Measurements from ENCODE around the gene HGF. TPM values are rescaled to one million over a fixed set of nuclear protein-coding genes. Genes with fewer than 3 reads are reported as not detected.

HGF gene
- total RNA-seq, 4 donors from 2014 or later, result 9.7 to 31.4 (median 12.6) TPM

DNA sequence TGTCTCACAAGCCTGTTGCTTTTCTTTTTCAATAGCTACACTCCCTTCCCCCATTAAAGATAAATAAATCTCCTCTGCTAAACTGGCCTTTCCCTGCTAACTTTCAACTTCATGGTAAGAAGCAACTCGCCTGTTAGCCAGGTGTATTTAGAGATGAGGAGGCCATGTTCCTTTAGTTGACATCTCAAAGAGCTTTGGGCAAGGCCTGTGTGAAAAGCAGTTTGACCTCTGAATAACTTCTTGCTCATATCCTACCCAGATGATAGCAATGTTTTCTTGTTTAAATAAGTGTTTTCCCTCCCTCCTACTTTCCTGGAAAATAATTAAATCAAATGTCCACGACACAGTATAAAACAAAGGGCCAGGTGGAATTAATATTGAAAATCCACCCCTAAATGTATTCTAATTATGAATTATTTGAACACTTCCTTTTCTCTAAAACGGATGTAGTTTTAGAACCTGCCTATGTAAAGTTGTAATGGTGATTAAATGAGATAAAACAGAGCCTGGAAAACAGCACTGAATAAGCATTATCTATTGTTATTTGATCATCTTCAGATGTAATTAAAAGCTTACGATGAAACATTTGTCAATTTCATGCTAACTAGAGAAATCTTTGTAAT, 78.5 kb downstream of the HGF start:
- no peak overlapping the region for H3K27ac ChIP-seq
- 85 to 86% methylated on average over 4 of the region's 4 CpGs for WGBS, 2 donors

DNA sequence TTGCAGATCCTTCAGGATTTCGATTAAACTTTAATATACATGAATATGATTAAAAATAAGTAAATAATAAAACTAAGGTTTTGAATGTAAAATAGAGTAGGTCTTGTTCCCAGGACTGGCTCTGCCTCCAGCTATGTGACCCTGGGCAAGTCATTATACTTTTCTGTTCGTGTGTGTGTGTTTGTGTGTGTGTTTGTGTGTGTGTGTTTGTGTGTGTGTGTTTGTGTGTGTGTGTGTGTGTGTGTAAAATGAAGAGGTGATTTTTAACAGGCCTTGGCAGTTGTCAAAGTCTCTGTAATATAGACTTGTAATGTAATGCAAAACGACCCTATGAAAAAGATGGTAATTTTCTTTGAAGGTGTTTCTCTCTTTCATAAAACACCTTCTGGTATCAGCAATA, 79.2 kb downstream of the HGF start:
- Histone ChIP-seq H3K9me3 (no peaks in the 10 kb centered on the region), H3K4me1 (peaks cover 13 to 15% of the 10 kb centered on the region in 2 donors), H3K36me3 (no peaks in the 10 kb centered on the region), H3K4me3 (replicated peaks in 1 of 3) (no peak overlapping the region), H3K27me3 (no peaks in the 10 kb centered on the region), H3K27ac (peak overlapping the region in 1 of 3 donors; percentile 11)
- TF ChIP-seq, protein P1, sequence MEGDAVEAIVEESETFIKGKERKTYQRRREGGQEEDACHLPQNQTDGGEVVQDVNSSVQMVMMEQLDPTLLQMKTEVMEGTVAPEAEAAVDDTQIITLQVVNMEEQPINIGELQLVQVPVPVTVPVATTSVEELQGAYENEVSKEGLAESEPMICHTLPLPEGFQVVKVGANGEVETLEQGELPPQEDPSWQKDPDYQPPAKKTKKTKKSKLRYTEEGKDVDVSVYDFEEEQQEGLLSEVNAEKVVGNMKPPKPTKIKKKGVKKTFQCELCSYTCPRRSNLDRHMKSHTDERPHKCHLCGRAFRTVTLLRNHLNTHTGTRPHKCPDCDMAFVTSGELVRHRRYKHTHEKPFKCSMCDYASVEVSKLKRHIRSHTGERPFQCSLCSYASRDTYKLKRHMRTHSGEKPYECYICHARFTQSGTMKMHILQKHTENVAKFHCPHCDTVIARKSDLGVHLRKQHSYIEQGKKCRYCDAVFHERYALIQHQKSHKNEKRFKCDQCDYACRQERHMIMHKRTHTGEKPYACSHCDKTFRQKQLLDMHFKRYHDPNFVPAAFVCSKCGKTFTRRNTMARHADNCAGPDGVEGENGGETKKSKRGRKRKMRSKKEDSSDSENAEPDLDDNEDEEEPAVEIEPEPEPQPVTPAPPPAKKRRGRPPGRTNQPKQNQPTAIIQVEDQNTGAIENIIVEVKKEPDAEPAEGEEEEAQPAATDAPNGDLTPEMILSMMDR (IDR thresholded peaks at IDR 0.05), result no peak
- no peak for TF ChIP-seq POLR2A (IDR thresholded peaks at IDR 0.05)
- 79 to 83% methylated on average over 3 of the region's 3 CpGs for WGBS, 2 donors
- no peak for DNase-seq
- intact Hi-C loops (cut with DNase I), result no loop called here

More for the DNA sequence above, 78.5 kb downstream of the HGF start:
- no peaks in the 10 kb centered on the region for H3K27me3 ChIP-seq
- H3K9me3 ChIP-seq, result no peaks in the 10 kb centered on the region
- H3K36me3 ChIP-seq, result no peaks in the 10 kb centered on the region
- intact Hi-C loops (cut with DNase I), result no loop called here
- TF ChIP-seq, protein P1 (IDR thresholded peaks at IDR 0.05), result no peak
- TF ChIP-seq POLR2A (IDR thresholded peaks at IDR 0.05), result no peak
- H3K4me3 ChIP-seq (replicated peaks in 1 of 3), result no peak overlapping the region
- H3K4me1 ChIP-seq, result peaks cover 13 to 15% of the 10 kb centered on the region in 2 donors
- DNase-seq, result no peak

DNA sequence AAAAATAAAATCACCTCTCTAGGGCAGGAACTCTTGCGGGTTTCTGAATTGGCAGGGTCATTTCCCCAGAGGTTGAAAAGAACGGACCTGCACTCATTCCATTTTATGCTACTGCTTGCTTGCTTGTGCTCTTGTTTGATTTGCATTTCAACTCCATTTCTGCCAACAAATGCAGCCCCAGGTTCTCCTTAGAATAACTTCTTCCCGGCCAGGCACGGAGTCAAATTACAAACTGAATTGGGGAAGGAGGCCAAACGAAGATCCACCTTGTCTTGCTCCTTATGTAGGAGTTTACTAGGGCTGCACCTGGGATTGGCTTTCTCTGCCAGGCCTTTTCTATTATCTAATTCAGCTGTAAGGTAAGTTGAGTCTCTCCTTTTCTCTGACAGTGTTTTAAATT, 79.6 kb downstream of the HGF start:
- TF ChIP-seq, protein P1 (IDR thresholded peaks at IDR 0.05), result no peak
- TF ChIP-seq POLR2A (IDR thresholded peaks at IDR 0.05), result no peak
- H3K4me3 ChIP-seq (replicated peaks in 1 of 3), result no peak overlapping the region
- peak; percentile 41 to 53 for DNase-seq
- intact Hi-C loops (cut with DNase I), result no loop called here
- WGBS, 2 donors, result 13 to 26% methylated on average over 5 of the region's 5 CpGs
- no peaks in the 10 kb centered on the region for H3K9me3 ChIP-seq
- no peaks in the 10 kb centered on the region for H3K27me3 ChIP-seq
- peaks cover 14 to 16% of the 10 kb centered on the region in 2 donors for H3K4me1 ChIP-seq
- no peaks in the 10 kb centered on the region for H3K36me3 ChIP-seq
- H3K27ac ChIP-seq, result peak overlapping the region in 1 of 3 donors; percentile 11

DNA sequence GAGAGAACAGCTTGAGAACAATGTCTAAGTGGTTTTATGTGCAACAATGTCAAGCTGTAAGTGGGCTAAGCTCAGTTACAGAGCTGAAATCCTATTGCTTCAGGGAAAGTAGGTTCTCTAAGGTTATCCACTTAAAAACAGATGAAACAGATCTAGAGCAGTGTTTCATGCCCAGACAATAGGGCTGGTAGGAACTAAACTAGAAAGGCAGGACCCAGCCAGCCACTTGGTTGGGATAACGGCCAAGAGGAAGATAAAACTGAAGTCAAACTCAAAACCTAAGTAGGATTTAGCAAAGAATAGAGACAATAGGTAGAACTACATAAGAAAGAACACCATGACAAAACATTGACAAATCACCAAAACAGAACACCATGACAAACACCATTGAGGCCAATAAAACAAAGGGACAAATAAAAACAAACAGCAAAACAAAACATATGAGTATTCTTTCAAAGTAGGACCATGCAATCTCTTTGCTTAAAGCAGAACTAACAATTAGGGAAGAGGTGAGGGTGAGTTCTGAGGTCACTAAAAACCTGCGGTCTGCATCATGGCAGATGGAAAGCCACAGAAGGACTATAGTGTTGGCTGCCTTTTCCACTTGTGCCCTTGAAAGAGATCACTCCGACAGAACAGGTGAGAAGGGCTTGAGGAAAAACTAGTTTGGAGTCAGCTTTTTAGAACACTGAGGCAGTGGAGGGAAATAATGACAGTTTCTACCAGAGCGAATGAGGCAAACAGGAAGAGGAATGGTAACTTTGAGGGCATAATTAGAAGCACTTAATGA, 81.0 kb downstream of the HGF start:
- 74 to 81% methylated on average over 4 of the region's 4 CpGs for WGBS, 2 donors
- TF ChIP-seq POLR2A (IDR thresholded peaks at IDR 0.05), result no peak
- TF ChIP-seq, protein P1 (IDR thresholded peaks at IDR 0.05), result no peak
- H3K36me3 ChIP-seq, result no peaks in the 10 kb centered on the region
- H3K4me3 ChIP-seq (replicated peaks in 1 of 3), result no peak overlapping the region
- no peaks in the 10 kb centered on the region for H3K27me3 ChIP-seq
- DNase-seq, result peak in 1 of 2 donors; percentile 6
- H3K9me3 ChIP-seq, result no peaks in the 10 kb centered on the region
- intact Hi-C loops (cut with DNase I), result no loop called here
- H3K4me1 ChIP-seq, result peaks cover 21 to 28% of the 10 kb centered on the region in 2 donors
- peak overlapping the region in 2 of 3 donors; percentile 13 to 20 for H3K27ac ChIP-seq

DNA sequence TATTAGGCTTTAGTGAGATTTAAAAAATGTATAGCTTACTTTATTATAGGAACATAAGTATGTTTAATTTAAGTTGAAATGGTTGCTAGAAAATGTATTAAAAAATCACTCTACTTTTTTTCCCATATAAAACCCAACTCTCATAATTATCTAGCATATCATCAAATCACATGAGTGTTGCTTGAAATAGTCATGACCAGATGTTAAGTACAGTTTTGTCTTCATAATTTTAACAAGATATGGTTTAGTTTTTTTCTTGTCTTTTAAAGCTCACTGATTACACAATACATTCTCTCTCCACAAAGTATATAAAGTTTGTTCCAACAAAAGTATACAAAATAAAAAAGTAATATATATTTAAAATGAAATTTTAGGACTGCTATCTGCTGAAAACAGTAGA, 82.8 kb downstream of the HGF start:
- H3K9me3 ChIP-seq, result no peaks in the 10 kb centered on the region
- TF ChIP-seq, protein P1 (IDR thresholded peaks at IDR 0.05), result no peak
- TF ChIP-seq POLR2A (IDR thresholded peaks at IDR 0.05), result no peak
- no peak overlapping the region for H3K27ac ChIP-seq
- H3K36me3 ChIP-seq, result no peaks in the 10 kb centered on the region
- intact Hi-C loops (cut with DNase I), result no loop called here
- H3K27me3 ChIP-seq, result no peaks in the 10 kb centered on the region
- no peak overlapping the region for H3K4me3 ChIP-seq (replicated peaks in 1 of 3)
- peaks cover 21 to 28% of the 10 kb centered on the region in 2 donors for H3K4me1 ChIP-seq
- DNase-seq, result no peak
